Body of pancreas (tissue), 4 donors: ENCODE data around the gene PLK1. TPM values are rescaled to one million over a fixed set of nuclear protein-coding genes. Genes with fewer than 3 reads are reported as not detected.

ENCODE experiments used
- ATAC-seq: fragments of 150-250 bp; one replicate; pipeline ENCODE4 v1.9.1; 2016
- DNase-seq, 4 donors: peaks; one replicate each; pipeline ENCODE4 v3.0.0-alpha.2; 2019
- H3K27ac ChIP-seq, 4 donors: fragments of 200-600 bp; sonication (generic); 1 replicate in 3 of 4; 2 replicates in 1 of 4; pipeline versions ENCODE4 v1.5.1 to v1.6.1; 2016 to 2019; ENCODE audit warnings: mild to moderate bottlenecking in 1 of 4, mixed read lengths in 1 of 4, moderate library complexity in 1 of 4
- H3K27me3 ChIP-seq, 2 donors: fragments of 200-600 bp; sonication (generic); one replicate each; pipeline ENCODE4 v1.6.0; 2016; ENCODE audit warnings: mild to moderate bottlenecking in 1 of 2
- H3K36me3 ChIP-seq, 2 donors: fragments of 200-600 bp; sonication (generic); replicated peaks in 1 of 2; 2 replicates each; pipeline ENCODE4 v1.5.1; 2016; ENCODE audit warnings: low read depth in 2 of 2; ENCODE audit not compliant: insufficient read depth in 1 of 2
- H3K4me1 ChIP-seq: fragments of 200-600 bp; sonication (generic); one replicate; pipeline ENCODE4 v1.6.0; 2016
- H3K4me3 ChIP-seq, 2 donors: fragments of 200-600 bp; sonication (generic); 1 replicate in 1 of 2; 2 replicates in 1 of 2; pipeline ENCODE4 v1.5.1; 2016 to 2019
- H3K9me3 ChIP-seq, 3 donors: fragments of 200-600 bp; sonication (generic); 1 replicate in 2 of 3; 2 replicates in 1 of 3; pipeline ENCODE4 v1.5.1; 2016
- POLR2A ChIP-seq, 3 donors: fragments of 450-650 bp; IDR thresholded peaks; one replicate each; pipeline ENCODE4 v1.6.1; 2016; ENCODE audit warnings: antibody characterized with exemption in 3 of 3, mild to moderate bottlenecking in 2 of 3
- WGBS, 2 donors: methylation state at CpG; one replicate each; pipeline ENCODE4 v1.1.5; 2017; 5-methylcytosine and 5-hydroxymethylcytosine counted together
- intact Hi-C: fragments of 100-400 bp; cut with DNase I; formaldehyde crosslinking; loops from one replicate; pipeline ENCODE4 v1.15.1; 2023
- total RNA-seq, 2 donors: library from RNA; depleted of rRNA; stranded (reverse); fragments of >200 nt; gene quantifications; one replicate each; pipeline ENCODE4 v1.1.0, GENCODE V29; 2016
- TF ChIP-seq, protein P1 (sequence below), 7 experiments: fragments of 450-650 bp in 4 of 7; fragments of 200-600 bp in 3 of 7; sonication (generic) in 3 of 7; IDR thresholded peaks; one replicate each; pipeline ENCODE4 v1.5.1; 2016 to 2019; ENCODE audit warnings: antibody characterized with exemption in 7 of 7

Gene PLK1
- total RNA-seq, 2 donors from 2014 or later, result 0.52 to 2.3 TPM

DNA sequence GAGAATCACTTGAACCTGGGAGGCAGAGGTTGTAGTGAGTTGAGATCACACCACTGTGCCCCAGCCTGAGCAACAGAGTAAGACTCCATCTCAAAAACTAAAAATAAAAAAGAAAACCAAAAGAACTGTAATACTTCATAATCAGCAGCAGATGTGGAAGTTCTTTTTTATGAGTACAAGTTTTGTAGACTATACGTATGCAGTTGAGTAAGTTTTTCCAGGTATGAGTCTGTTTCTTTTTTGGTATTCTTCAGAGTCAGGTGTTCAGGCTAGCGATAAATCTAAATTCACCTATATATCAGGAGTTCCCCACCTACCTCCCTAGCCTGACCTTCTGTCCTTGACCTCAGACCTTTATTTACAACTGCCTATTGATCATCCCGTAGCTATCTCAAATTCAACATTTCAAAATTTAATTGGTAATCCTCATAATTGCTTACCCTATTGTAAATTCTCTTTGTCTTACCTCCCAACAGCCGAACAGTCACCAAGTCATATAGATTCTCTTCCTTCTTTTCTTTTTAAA is 26.7 kb upstream of the PLK1 start:
- TF ChIP-seq, protein P1, sequence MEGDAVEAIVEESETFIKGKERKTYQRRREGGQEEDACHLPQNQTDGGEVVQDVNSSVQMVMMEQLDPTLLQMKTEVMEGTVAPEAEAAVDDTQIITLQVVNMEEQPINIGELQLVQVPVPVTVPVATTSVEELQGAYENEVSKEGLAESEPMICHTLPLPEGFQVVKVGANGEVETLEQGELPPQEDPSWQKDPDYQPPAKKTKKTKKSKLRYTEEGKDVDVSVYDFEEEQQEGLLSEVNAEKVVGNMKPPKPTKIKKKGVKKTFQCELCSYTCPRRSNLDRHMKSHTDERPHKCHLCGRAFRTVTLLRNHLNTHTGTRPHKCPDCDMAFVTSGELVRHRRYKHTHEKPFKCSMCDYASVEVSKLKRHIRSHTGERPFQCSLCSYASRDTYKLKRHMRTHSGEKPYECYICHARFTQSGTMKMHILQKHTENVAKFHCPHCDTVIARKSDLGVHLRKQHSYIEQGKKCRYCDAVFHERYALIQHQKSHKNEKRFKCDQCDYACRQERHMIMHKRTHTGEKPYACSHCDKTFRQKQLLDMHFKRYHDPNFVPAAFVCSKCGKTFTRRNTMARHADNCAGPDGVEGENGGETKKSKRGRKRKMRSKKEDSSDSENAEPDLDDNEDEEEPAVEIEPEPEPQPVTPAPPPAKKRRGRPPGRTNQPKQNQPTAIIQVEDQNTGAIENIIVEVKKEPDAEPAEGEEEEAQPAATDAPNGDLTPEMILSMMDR (IDR thresholded peaks at IDR 0.05), result no peak
- TF ChIP-seq POLR2A (IDR thresholded peaks at IDR 0.05), result no peak
- Histone ChIP-seq H3K36me3 (peaks cover 0 to 4% of the 10 kb centered on the region in 2 donors), H3K4me1 (no peaks in the 10 kb centered on the region), H3K27me3 (no peaks in the 10 kb centered on the region), H3K27ac (no peak overlapping the region), H3K4me3 (no peak overlapping the region), H3K9me3 (no peaks in the 10 kb centered on the region)
- WGBS, 2 donors, result 89 to 92% methylated on average over 4 of the region's 4 CpGs
- DNase-seq, result no peak
- intact Hi-C loops, result no loop called here
- ATAC-seq, result no peak

DNA sequence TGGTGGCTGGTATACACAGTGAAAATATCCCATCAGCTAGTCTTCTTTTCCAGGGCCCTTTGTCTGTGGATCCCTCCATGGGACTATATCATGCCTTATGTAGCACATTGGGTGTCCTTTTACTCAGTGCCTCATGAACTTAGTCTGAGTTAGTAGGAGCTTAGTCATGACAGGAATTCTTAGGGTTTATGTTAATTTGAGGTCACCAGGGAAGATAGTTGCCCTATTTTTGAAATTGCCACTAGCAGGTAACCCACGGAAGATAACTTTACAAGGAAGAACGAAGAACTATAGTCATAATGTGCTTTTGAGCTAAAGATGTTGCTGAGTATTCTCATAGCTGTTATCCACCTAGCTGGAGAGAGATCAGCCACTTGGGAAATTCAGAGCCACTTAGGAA is 14.8 kb upstream of the PLK1 start:
- intact Hi-C loops, result no loop called here
- no peak for DNase-seq
- 91 to 94% methylated on average over 2 of the region's 2 CpGs for WGBS, 2 donors
- no peak overlapping the region for H3K27ac ChIP-seq
- H3K4me1 ChIP-seq, result no peaks in the 10 kb centered on the region
- H3K36me3 ChIP-seq, result peaks cover 5 to 23% of the 10 kb centered on the region in 2 donors
- H3K4me3 ChIP-seq, result no peak overlapping the region
- H3K27me3 ChIP-seq, result no peaks in the 10 kb centered on the region
- TF ChIP-seq POLR2A (IDR thresholded peaks at IDR 0.05), result no peak
- TF ChIP-seq, protein P1 (IDR thresholded peaks at IDR 0.05), result no peak
- ATAC-seq, result no peak
- H3K9me3 ChIP-seq, result no peaks in the 10 kb centered on the region

DNA sequence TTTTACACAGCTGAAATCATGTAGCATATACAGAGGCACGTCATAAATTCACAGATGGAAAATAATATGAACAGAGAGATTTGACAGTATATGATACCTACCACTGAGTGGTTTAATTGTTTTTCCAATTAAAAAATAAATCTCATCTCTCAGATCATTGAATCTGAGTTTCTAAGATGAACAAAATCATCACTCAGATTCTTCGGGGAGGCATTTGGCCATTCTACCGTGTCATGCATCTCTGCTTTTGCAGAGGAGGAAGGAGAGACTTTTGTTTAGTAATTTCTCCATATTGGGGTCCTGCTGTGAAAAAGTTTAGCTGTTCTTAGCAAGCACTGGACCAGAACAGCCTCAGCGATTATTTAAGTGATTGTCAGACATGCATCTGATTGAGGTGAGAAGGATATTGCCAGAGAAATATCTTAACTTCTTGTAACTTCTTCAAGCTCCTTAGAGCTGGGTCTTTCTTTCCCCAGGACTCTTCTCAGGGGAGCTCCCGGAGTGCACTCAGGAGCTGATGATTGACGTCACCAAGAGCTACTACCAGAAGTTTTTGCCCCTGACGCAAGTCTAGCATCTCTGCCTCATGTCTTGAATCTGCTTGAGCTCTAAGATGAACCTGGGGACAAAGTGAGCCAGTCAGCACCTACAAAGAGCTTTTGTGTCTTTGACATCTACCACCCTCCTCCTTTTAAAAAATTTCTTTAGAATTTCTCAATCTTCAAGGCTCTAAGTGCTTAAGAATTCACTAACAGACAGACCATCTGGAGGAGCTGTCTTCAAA is 11.9 kb upstream of the PLK1 start:
- ATAC-seq (no peak), DNase-seq (no peak)
- H3K27ac ChIP-seq, result no peak overlapping the region
- peaks cover 0 to 13% of the 10 kb centered on the region in 2 donors for H3K36me3 ChIP-seq
- WGBS, 2 donors, result 91 to 95% methylated on average over 7 of the region's 7 CpGs
- H3K9me3 ChIP-seq, result no peaks in the 10 kb centered on the region
- H3K4me1 ChIP-seq, result no peaks in the 10 kb centered on the region
- no peak overlapping the region for H3K4me3 ChIP-seq
- H3K27me3 ChIP-seq, result no peaks in the 10 kb centered on the region
- intact Hi-C loops, result no loop called here
- TF ChIP-seq, protein P1 (IDR thresholded peaks at IDR 0.05), result no peak
- TF ChIP-seq POLR2A (IDR thresholded peaks at IDR 0.05), result no peak

DNA sequence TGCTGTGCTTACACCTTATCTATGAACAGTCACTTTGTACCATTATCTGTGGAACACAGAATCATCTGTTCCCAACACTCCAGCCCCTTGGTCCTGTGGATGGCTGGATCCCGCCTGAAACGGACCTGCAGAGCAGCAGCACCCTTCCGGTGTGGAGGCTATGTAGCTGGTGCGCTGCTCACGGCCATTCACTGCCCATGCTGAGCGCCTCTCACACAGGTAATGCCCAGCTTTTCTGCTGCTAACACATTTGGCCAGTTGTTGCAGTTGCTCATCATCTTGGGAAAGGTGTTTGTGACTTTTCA is 11.4 kb upstream of the PLK1 start:
- ATAC-seq, result no peak
- no peak overlapping the region for H3K27ac ChIP-seq
- TF ChIP-seq, protein P1 (IDR thresholded peaks at IDR 0.05), result no peak
- TF ChIP-seq POLR2A (IDR thresholded peaks at IDR 0.05), result no peak
- intact Hi-C loops, result no loop called here
- peaks cover 0 to 10% of the 10 kb centered on the region in 2 donors for H3K36me3 ChIP-seq
- WGBS, 2 donors, result 97 to 100% methylated on average over 3 to 6 of the region's 6 CpGs
- H3K4me1 ChIP-seq, result no peaks in the 10 kb centered on the region
- no peak overlapping the region for H3K4me3 ChIP-seq
- no peaks in the 10 kb centered on the region for H3K9me3 ChIP-seq
- H3K27me3 ChIP-seq, result no peaks in the 10 kb centered on the region
- no peak for DNase-seq

DNA sequence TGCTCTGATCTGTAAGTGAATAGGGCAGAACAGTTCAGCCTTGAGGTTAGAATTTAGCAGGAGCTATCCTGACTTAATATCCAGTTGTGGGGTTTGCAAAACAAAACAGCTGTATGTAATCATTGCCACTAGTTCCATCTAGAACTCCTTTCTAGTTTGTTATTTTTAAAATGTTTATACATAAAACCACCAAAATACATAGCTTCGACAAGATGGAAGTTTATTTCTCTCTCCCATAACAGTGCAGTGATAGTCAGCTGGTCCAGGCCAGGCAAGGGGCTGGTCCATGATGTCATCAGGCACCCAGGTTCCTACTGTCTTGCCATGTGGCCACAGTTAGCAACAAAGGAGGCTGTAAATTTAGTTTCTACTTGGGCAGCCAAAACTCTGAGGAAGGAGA is 10.5 kb upstream of the PLK1 start:
- Histone ChIP-seq H3K4me1 (no peaks in the 10 kb centered on the region), H3K9me3 (no peaks in the 10 kb centered on the region), H3K27ac (no peak overlapping the region), H3K27me3 (no peaks in the 10 kb centered on the region), H3K4me3 (no peak overlapping the region), H3K36me3 (peaks cover 0 to 10% of the 10 kb centered on the region in 2 donors)
- no peak for DNase-seq
- no peak for ATAC-seq
- intact Hi-C loops, result no loop called here
- TF ChIP-seq, protein P1 (IDR thresholded peaks at IDR 0.05), result no peak
- no peak for TF ChIP-seq POLR2A (IDR thresholded peaks at IDR 0.05)
- WGBS, 2 donors, result 69 to 88% methylated on average over 1 of the region's 1 CpG
